ENCODE data around the gene ARHGAP45.
A peak's percentile ranks its signal among the peaks of the same experiment; 100 is the strongest.
"Not testable (repeated sequence)": the region's sequence is repeated elsewhere in the genome, so short reads cannot be mapped to it uniquely, and the experiment has no call there.

Gene ARHGAP45

GRCh38 chr19:1121395-1121794, 54.4 kb downstream of the ARHGAP45 start:
- DNase-seq = no peak

GRCh38 chr19:1122021-1122971, 55.3 kb downstream of the ARHGAP45 start:
- no peak for DNase-seq

DNA sequence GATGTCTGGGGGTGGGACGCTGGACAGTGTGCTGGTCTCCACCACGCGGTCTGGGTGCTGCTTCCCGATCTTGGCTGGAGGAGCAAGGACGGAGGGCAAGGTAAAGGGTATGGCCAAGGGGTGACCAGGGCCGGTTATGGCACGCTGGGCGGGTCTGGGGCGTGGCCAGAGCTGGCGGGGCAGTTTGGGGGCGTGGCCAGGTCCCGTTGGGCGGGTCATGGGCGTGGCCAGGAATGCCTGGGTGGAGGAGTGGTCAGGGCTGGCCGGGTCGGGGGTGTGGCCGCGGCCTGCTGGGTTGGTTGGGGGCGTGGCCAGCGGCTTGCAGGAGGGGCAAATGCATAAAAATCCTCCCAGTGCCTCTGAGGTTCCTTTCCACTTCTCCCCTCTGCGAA, 56.0 kb downstream of the ARHGAP45 start:
- DNase-seq = peak; percentile 53

DNA sequence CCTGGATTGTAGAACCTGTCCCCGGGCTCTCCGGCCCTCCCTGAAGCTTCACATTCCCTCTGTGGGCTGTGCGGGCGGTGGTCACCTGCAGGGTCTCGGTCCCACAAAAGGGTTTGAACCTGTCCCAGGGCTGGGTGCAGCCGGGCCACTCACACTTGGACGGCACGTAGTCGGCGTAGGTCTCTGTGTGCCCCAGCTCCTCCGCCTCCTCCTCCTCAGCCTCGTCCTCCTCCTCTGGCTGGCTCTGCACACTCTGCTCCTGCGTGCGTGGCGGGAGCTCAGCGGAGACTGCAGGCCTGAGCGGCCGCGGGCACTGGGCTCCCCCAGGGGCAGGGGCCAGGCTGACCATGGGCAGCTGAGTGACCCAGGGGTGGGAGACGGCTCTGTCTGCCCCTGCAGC, 56.4 kb downstream of the ARHGAP45 start:
- DNase-seq = no peak

- DNase-seq = no peak
Measured at GRCh38 chr19:1123885-1124677, 57.1 kb downstream of the ARHGAP45 start.

- peak; percentile 31 for DNase-seq
Measured at GRCh38 chr19:1125601-1126467, 58.9 kb downstream of the ARHGAP45 start.

- DNase-seq = no peak
Measured at GRCh38 chr19:1126984-1127760, 60.2 kb downstream of the ARHGAP45 start.

- DNase-seq = no peak
Measured at GRCh38 chr19:1128106-1128505, 61.1 kb downstream of the ARHGAP45 start.

- DNase-seq = not testable (repeated sequence)
Measured at GRCh38 chr19:1129084-1129483, 62.1 kb downstream of the ARHGAP45 start.

DNA sequence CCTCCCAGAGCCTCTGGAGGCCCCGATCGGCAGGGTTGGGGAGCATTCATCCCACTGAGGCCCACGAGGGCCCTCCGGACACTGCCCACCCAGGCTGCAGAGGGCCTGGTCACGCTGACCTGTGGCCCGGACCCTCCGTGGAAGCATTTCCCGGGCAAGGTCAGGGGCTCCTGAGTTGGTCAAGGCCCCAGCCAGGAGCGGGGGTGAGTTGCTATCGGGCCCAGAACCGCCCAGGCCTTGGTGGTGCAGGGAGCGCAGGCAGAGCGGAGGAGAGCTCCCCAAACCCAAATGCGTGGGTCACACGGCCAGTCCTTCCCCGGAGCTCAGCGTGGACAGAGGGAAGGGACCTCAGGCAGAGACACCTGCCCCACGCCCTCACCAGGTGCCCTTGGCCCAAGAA, 62.6 kb downstream of the ARHGAP45 start:
- DNase-seq = no peak

DNA sequence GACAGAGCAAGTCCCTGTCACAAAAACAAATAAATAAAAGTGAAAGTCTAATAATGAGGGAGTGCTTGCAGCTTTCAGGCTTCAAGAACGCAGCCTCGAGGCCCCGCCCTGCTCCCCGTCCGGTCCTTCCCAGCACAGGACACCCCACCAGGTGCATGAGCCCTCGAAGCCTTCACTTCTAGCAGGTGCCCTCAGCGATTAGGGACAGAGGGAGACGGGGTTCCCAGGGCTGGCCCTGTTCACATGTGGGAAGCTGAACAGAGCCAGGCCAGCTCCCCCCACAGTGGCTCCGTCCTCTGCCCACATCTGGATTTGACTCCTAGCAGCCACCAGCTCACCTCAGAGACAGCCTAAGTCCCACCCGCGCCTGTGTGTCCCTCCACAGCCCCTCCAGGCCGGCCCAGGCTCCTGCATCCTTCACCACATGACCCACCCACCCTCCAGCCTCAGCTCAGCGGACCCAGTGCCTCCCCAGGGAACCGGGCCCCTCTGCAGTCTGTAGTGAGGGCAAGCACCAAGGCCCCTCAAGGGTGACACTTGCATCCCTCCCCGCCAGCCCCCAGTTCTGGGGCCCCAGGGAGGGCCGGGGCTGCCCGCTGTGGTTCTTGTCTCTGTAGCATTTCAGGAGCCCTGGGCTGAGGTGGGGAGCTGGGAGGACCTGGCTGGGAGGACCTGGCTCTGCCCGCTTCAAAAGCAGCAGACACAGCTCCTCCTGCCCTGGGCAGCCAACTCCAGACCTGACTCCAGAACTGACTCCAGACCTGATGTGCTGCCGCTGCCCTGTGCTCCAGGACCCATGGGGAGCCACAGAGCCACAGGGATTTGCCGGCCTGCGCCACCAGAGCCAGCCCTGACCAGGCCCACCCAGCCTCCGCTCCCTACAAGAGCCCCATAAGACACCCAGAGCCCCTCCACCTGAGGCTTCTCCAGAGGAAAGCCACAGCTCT, 64.1 kb downstream of the ARHGAP45 start:
- no peak for DNase-seq

DNA sequence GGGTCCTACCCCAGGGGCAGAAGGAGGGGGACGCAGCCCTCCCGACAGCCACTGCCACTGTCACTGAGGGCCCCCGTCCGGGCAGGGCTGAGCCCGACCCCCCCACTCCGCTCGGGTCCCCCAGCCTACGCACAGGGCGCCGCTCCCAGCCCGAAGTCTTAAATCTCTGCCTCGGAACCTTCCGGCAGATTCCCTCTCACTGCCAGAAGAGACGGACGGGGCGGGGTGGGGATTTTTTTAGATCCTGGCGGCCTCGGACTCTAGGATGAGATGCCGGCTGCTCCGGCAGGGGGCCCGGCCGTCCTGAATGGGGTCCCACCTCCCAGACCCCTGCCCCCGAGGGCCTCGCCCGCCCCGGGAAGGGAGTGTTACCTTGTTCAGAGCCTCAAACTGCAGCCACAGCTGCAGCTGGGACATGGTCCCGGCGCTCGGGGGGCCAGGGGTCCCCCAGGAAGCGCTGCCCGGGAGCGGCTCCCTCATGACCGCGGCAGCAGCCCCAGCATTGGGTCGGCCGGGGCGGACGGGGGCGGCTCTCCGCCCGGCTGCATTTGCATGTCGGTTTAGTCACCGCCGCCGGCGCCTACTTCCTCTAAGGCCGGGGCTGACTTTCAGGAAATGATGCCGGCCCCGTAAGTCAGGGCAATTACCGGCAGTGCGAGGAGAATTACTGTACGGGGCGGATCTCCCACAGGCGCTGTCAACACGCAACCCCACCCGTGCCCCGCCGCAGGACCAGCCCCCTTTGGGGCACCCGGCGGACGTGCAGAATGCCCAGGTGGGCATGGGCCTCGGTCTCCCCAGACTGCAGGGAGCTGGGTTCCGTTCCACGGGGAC, 65.0 kb downstream of the ARHGAP45 start:
- peak; percentile 84 for DNase-seq

GRCh38 chr19:1132552-1133383, 65.8 kb downstream of the ARHGAP45 start:
- no peak for DNase-seq

GRCh38 chr19:1133471-1133929, 66.5 kb downstream of the ARHGAP45 start:
- DNase-seq = no peak

DNA sequence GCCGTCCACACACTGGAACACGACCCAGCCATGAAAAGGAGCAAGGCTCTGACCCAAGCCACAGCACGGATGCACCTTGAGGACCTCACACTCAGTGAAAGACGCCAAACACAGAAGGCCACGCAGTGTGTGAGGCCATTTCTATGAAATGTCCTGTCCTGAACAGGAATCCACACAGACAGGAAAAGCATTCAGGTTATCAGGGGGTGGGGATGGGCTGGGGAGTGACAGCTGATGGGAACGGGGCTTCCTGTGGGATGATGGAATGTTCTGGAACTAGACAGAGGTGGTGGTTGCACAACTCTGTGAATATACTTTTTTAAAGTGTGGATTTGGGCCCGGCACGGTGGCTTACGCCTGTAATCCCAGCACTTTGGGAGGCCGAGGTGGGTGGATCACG, 67.5 kb downstream of the ARHGAP45 start:
- DNase-seq = no peak

DNA sequence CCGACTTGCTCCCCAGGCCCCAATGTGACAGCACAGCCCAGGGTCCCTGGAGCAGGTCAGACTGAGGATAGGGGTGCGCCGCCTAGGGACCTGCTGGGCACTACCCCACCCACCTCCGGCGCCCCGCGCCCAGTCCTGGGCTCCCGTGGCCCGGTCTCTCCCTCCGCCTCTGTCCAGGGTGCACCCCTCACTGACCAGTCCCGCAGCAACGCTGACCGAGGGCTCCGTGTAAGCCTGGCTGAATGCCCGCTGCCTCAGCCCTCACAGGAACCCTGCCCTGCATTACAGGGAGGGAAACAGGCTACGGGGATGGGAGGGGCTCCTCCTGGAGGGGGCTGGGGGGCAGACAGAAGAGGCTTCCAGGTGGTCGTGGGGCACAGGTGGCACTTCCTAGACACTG, 68.5 kb downstream of the ARHGAP45 start:
- no peak for DNase-seq

DNA sequence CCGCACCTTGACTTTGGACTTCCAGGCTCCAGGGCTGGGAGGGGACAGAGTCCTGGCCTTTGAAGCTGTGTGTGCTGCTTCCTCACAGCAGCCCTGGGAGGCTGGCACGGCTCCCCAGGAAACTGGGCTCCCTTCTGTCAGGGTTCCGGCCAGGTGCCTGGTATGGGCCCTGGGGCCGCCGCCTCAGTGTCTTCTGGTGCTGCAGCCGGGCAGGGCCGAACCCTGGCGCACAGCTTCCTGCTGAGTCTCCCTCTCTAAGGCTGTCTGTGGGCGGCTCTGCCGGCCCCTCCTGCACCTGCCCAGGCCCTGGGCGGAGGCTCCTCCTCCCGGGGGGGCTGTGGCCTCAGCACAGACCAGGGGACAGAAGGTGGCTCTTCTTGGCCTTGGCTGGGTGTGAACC, 69.2 kb downstream of the ARHGAP45 start:
- DNase-seq = no peak

Measured in NCI-H226 (cell line).